Common myeloid progenitor, CD34-positive (primary cell): ENCODE results near the gene PCCA.

ENCODE experiments used
- CTCF ChIA-PET: fragments of 350-600 bp; sonication (Branson Sonifier 250); formaldehyde crosslinking; loops from one replicate; lab custom pipeline; 2021; ENCODE audit warnings: antibody characterized with exemption; lab: Charles Lee
- POLR2A ChIA-PET: fragments of 350-600 bp; sonication (Branson Sonifier 250); formaldehyde crosslinking; loops from one replicate; lab custom pipeline; 2021; ENCODE audit warnings: antibody characterized with exemption; lab: Charles Lee
- DNase-seq, 3 donors: peaks; one replicate each; pipeline versions ENCODE4 v3.0.0 to v3.0.0-alpha.2; 2013
- H3K27ac ChIP-seq, 2 experiments: 1 replicate in 1 of 2; 2 replicates in 1 of 2; pipeline ENCODE4 v1.7.0; 2013; ENCODE audit warnings: inconsistent platforms in 2 of 2, low read length in 2 of 2, mild to moderate bottlenecking in 2 of 2, low read depth in 1 of 2, moderate library complexity in 1 of 2; ENCODE audit not compliant: severe bottlenecking in 2 of 2, insufficient read depth in 1 of 2, poor library complexity in 1 of 2
- H3K27me3 ChIP-seq, 5 experiments: replicated peaks in 2 of 5; 1 replicate in 3 of 5; 2 replicates in 2 of 5; pipeline versions ENCODE4 v1.6.1 to v1.7.0; 2013; ENCODE audit warnings: low read length in 4 of 5, mild to moderate bottlenecking in 2 of 5, moderate library complexity in 2 of 5, inconsistent platforms in 1 of 5; ENCODE audit not compliant: insufficient read depth in 5 of 5, control insufficient read depth in 4 of 5
- H3K36me3 ChIP-seq, 4 experiments: 1 replicate in 2 of 4; 2 replicates in 2 of 4; pipeline versions ENCODE4 v1.6.1 to v1.7.0; 2013; ENCODE audit warnings: low read length in 3 of 4, control low read depth in 1 of 4, mild to moderate bottlenecking in 1 of 4; ENCODE audit not compliant: control insufficient read depth in 4 of 4, insufficient read depth in 4 of 4
- H3K4me1 ChIP-seq, 4 experiments: 1 replicate in 3 of 4; 2 replicates in 1 of 4; pipeline versions ENCODE4 v1.6.1 to v1.7.1; 2013; ENCODE audit warnings: low read length in 3 of 4, mild to moderate bottlenecking in 3 of 4, control low read depth in 1 of 4, inconsistent platforms in 1 of 4, moderate library complexity in 1 of 4; ENCODE audit not compliant: control insufficient read depth in 4 of 4, insufficient read depth in 4 of 4; ENCODE audit errors: control extremely low read depth in 1 of 4
- H3K4me3 ChIP-seq, 7 experiments: 1 replicate in 4 of 7; 2 replicates in 3 of 7; pipeline versions ENCODE4 v1.5.1 to v1.7.0; 2013; ENCODE audit warnings: mild to moderate bottlenecking in 7 of 7, low read length in 6 of 7, moderate library complexity in 6 of 7, inconsistent platforms in 2 of 7, low read depth in 2 of 7, control low read depth in 1 of 7; ENCODE audit not compliant: insufficient read depth in 4 of 7, control insufficient read depth in 1 of 7; ENCODE audit errors: extremely low read depth in 1 of 7
- H3K9me3 ChIP-seq, 5 experiments: 1 replicate in 4 of 5; 2 replicates in 1 of 5; pipeline versions ENCODE4 v1.6.1 to v1.7.1; 2013; ENCODE audit warnings: low read length in 4 of 5, mild to moderate bottlenecking in 2 of 5, inconsistent platforms in 1 of 5, low read depth in 1 of 5, moderate library complexity in 1 of 5; ENCODE audit not compliant: control insufficient read depth in 4 of 5, insufficient read depth in 2 of 5; ENCODE audit errors: control extremely low read depth in 1 of 5
- WGBS: methylation state at CpG from one replicate; pipeline ENCODE4 v1.1.5; 2013; ENCODE audit not compliant: insufficient coverage; 5-methylcytosine and 5-hydroxymethylcytosine counted together

PCCA gene

GRCh38 chr13:100559886-100560285 lies 471.0 kb downstream of the PCCA start:
- Histone ChIP-seq H3K36me3 (no peaks in the 10 kb centered on the region), H3K27me3 (no peaks in the 10 kb centered on the region), H3K4me1 (no peaks in the 10 kb centered on the region), H3K9me3 (peaks cover 0 to under 1% (median 0%) of the 10 kb centered on the region in 5 experiments), H3K4me3 (no peak overlapping the region), H3K27ac (no peak overlapping the region)
- POLR2A ChIA-PET, result interaction anchor here (0.8 kb wide), 1 partner anchor 9 kb away, joined by 3 read pairs; no protein-coding TSS in a partner anchor
- CTCF ChIA-PET, result interaction anchor here (1.0 to 3.2 kb wide), 2 partner anchors 13 to 17 kb away, joined by 3 to 22 read pairs; no protein-coding TSS in a partner anchor
- 98% methylated on average over 5 of the region's 8 CpGs for WGBS
- no peak for DNase-seq

- H3K4me3 ChIP-seq, result no peak overlapping the region
- CTCF ChIA-PET, result interaction anchor here (1.0 to 3.2 kb wide), 2 partner anchors 13 to 18 kb away, joined by 3 to 22 read pairs; no protein-coding TSS in a partner anchor
These were observed 471.7 kb downstream of the PCCA start for GRCh38 chr13:100560498-100561157.

GRCh38 chr13:100561158-100561499 lies 472.2 kb downstream of the PCCA start:
- H3K27ac ChIP-seq, result no peak overlapping the region
- no CpG with 5 or more reads among the region's 2 CpGs for WGBS
- H3K4me1 ChIP-seq, result no peaks in the 10 kb centered on the region
- POLR2A ChIA-PET, result no interaction called here
- peaks cover 0 to 5% (median 2%) of the 10 kb centered on the region in 5 experiments for H3K9me3 ChIP-seq
- H3K4me3 ChIP-seq, result no peak overlapping the region
- no peaks in the 10 kb centered on the region for H3K36me3 ChIP-seq
- CTCF ChIA-PET, result interaction anchor here (1.0 to 3.2 kb wide), 2 partner anchors 12 to 18 kb away, joined by 3 to 22 read pairs; no protein-coding TSS in a partner anchor
- H3K27me3 ChIP-seq, result no peaks in the 10 kb centered on the region
- no peak for DNase-seq

More at GRCh38 chr13:100560498-100561157, 471.7 kb downstream of the PCCA start:
- Histone ChIP-seq H3K9me3 (peaks cover 0 to 1% (median 0%) of the 10 kb centered on the region in 5 experiments), H3K4me1 (no peaks in the 10 kb centered on the region), H3K27ac (no peak overlapping the region), H3K36me3 (no peaks in the 10 kb centered on the region), H3K27me3 (no peaks in the 10 kb centered on the region)
- 96% methylated on average over 10 of the region's 15 CpGs for WGBS
- POLR2A ChIA-PET, result no interaction called here
- no peak for DNase-seq

GRCh38 chr13:100561599-100562204 lies 472.8 kb downstream of the PCCA start:
- POLR2A ChIA-PET, result no interaction called here
- H3K4me1 ChIP-seq, result no peaks in the 10 kb centered on the region
- H3K27me3 ChIP-seq, result no peaks in the 10 kb centered on the region
- WGBS, result 98% methylated on average over 6 of the region's 7 CpGs
- no peaks in the 10 kb centered on the region for H3K36me3 ChIP-seq
- no peak overlapping the region for H3K4me3 ChIP-seq
- H3K9me3 ChIP-seq, result peaks cover 0 to 7% (median 4%) of the 10 kb centered on the region in 5 experiments
- no peak for DNase-seq
- no peak overlapping the region for H3K27ac ChIP-seq
- CTCF ChIA-PET, result interaction anchor here (3.2 kb wide), 1 partner anchor 12 kb away, joined by 22 read pairs; no protein-coding TSS in a partner anchor

- ChIA-PET CTCF (no interaction called here), POLR2A (no interaction called here)
- no peak for DNase-seq
- H3K9me3 ChIP-seq, result peaks cover 0 to 7% (median 4%) of the 10 kb centered on the region in 5 experiments
- H3K27me3 ChIP-seq, result no peaks in the 10 kb centered on the region
- H3K27ac ChIP-seq, result no peak overlapping the region
- H3K4me1 ChIP-seq, result no peaks in the 10 kb centered on the region
- no peaks in the 10 kb centered on the region for H3K36me3 ChIP-seq
- H3K4me3 ChIP-seq, result no peak overlapping the region
- WGBS, result 96% methylated on average over 2 of the region's 7 CpGs
These were observed 474.9 kb downstream of the PCCA start for GRCh38 chr13:100563779-100564178.

GRCh38 chr13:100564444-100565223 lies 475.7 kb downstream of the PCCA start:
- Histone ChIP-seq H3K27me3 (no peaks in the 10 kb centered on the region), H3K9me3 (peaks cover 0 to 7% (median 4%) of the 10 kb centered on the region in 5 experiments), H3K36me3 (no peaks in the 10 kb centered on the region), H3K27ac (no peak overlapping the region), H3K4me1 (no peaks in the 10 kb centered on the region), H3K4me3 (peak overlapping the region in 1 of 7 experiments; percentile 2)
- DNase-seq, result no peak
- ChIA-PET CTCF (interaction anchor here (0.7 to 1.5 kb wide), 3 partner anchors 10 to 1299 kb away, joined by 3 to 8 read pairs (median 3); no protein-coding TSS in a partner anchor), POLR2A (no interaction called here)
- WGBS, result 98% methylated on average over 4 of the region's 13 CpGs
